SH-SY5Y (cell line): ENCODE results near the gene PTPRG.

Experiments used
- GATA2 ChIP-seq: IDR thresholded peaks from 2 replicates; pipeline ENCODE4 v1.6.1; 2011; ENCODE audit warnings: mild to moderate bottlenecking, low read depth, low read length
- GATA3 ChIP-seq: IDR thresholded peaks from 2 replicates; pipeline ENCODE4 v1.6.1; 2011; ENCODE audit warnings: low read depth, mild to moderate bottlenecking, low read length, moderate library complexity

The PTPRG gene

DNA sequence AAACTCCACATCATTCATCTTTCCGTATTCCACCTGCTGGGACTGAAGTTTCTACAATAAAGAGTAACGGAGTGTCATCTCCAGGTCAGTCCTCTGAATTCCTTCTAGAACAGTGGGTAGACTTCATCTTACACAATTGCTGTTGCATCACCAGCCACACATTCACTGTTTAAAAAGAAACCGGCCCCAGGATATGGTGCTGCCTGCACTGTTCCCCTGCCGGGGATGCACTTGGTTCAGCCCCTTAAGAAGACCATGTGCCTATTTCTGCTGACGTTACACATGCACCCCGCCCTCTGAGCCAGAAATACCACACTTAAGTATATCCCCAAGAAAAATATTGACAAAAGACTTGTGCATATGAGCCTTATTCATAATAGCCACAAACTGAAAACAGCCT is 578.6 kb downstream of the PTPRG start:
- TF ChIP-seq GATA3 (no peak), GATA2 (no peak)

DNA sequence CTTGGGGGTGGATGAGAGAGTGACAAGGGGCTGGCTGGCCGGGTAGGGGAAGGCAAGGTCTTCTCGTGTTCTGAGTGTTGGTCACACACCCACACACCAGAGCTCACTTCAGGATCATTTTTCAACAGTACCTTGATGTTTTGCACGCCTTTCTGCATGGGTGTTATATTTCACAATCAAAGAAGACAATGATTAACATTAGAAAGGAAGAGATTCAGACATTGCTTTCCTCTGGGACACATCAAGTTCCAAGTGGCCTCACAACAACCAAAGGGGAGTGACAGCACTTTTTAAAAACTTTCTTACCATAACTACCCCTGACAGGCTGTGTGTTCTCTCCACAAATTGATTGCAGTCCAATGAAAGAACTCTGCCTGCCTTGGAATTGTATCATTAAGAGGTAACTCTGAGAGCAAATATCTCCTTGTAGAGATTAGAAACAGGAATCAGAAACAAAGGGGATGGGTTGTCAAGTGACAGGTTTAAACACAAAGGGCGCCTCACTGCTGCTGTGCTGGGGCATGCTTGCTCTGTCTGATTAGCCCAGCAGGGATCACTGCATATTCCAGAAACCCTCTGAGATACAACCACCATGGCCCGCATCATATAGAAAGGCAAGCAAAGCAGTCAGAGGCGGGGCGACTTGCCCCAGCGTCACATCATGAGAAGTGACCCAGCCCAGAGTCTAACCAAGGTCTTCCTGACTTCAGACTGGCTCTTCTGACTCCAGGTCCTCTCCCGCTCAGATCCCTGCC is 581.1 kb downstream of the PTPRG start:
- TF ChIP-seq GATA3 (no peak), GATA2 (no peak)

DNA sequence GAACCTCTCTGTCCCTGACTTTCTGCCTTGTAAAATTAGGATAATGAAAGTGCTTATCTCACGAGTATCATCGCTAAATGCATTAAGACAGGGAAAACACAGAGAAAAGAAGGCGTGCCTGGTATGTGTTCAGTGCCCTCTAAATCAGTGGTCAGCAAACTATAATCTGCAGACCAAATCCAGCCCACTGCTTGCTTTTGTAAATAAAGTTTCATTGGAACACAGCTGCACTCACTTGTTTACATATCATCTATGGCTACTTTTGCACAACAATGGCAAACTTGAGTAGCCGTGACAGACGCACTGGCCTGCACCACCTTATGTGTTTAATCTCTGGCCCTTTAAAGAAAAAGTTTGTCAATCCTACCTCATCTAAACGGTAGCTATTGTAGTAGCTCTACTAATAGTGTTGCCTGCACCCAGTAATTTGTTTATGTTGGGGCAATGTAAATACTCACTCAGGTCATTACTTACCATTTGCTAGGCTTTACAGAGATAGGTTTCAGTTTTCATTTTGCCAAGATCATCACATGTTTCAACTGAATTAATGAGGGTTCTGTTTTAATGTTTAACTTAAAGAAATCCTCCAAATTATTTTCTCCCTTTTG is 582.6 kb downstream of the PTPRG start:
- no peak for TF ChIP-seq GATA3
- TF ChIP-seq GATA2, result no peak

DNA sequence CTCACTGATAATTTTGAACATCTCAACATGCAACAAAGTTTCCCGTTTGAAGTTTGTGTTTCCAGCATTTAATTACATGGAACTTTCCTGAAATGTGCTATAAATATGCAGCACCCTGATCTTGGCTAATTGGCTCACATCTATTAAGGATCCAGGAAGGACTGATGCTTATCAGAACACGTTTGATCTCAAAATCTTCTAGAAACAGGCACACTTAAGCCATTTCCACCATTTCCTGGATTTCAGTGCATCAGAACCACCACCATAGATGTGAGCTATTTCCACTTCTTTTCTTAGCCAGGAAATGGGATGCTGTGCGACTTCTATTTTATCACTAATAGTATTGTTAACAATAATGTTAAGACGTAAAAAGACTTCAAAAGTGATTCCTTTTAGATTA is 583.1 kb downstream of the PTPRG start:
- TF ChIP-seq GATA3, result no peak
- TF ChIP-seq GATA2, result no peak

DNA sequence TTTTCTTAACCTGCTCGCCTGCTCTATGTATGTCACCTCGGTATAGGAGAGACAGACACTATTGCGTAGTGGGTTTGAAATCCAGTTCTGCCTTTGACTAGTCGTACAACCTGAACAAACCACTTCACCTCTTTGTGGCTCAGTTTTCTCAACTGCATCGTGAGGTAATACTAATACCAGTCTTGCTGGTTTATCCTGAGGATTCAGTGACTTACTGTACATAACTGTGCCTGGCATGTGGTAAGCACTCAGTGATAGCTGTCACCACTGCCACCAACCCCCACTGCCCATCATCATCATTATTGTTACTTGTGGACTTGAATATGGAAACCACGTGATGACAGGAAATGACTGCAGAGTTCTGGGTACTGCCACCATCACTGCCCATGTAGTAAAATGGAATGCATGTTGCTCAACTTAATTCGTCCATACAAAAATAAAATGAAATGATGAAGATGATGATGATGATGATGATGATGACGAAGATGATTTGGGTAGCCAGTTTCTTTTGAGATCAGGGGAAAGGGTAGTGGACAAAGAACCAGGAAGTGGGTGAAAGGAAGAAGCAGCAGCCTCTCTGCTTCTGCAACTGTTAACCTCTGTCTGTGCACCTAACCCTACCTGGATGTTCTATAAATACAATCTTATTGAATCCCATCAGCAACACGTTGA is 583.9 kb downstream of the PTPRG start:
- TF ChIP-seq GATA3, result no peak
- TF ChIP-seq GATA2, result no peak

DNA sequence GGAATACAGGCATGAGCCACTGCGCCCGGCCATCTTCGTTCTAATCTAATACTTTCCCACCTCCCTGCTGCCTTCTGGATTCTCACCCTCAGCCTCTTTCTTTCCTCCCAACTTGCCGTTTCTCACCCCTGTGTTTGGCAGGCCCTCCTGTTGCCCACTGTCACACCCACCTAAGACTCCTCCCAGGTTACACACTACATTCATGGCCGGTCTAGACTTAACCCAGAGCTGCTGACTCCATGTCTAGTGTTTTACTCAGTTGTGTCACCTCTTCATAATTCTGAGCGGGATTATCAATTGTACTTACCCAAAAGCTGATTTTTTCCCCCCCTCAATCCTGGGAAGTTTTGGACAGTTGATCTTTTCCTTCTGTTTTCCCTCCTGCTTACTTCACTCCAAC is 588.2 kb downstream of the PTPRG start:
- TF ChIP-seq GATA3 (no peak), GATA2 (no peak)

DNA sequence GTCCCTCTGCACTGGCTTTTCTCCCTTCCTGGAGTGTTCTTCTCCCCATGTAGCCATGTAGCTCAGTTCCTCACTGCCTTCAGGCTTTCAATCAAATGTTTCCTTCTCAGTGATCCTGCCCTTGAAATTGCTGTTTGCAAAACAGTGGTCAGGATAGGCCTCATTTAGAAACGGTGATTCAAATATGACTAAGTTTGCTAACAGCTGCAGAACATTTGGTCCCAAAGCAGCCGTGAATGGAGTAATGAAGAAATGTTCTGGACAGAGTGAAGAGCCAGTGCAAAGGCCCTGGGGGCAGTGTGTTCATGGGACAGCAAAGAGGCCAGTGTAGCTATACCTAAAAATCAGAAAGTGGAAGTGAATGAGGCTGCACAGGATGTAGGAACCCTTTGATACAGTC is 588.6 kb downstream of the PTPRG start:
- TF ChIP-seq GATA3 (no peak), GATA2 (no peak)

DNA sequence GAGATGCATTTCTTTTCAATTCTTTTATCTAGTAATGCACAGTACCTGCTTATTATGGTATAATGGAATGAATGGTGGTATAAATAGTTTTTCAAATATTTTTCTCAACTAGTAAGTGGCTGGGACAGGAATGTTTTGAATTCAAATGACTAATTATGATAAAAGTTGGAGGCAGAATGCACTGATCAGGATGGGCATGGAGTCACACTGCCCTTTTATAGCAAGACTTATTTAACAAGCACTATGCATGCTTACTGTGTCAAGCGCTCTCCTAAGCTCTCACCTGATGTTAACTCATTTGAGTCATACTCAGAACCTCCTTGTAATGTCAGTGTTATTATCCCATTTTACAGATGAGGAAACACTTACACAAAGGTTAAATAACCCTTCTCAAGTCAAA is 590.2 kb downstream of the PTPRG start:
- TF ChIP-seq GATA2 (no peak), GATA3 (no peak)

DNA sequence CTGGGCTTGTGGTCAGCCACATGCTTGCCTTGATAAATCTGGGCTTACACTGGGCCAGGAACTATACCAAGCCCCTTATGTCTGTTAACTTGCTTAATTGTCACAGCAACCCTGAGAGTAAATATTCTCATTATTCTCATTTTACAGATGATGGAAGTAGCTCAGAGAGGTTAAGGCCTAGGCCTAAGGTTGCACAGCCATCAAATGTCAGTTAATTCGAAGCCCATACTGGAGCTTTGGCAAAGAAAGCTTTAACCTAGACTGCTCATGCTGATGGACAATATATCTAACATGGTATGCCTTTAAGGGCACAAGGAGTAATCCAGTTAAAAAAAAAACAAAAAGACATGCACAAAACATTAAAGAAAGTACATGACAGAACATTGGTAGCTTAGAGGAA is 591.9 kb downstream of the PTPRG start:
- no peak for TF ChIP-seq GATA2
- no peak for TF ChIP-seq GATA3

DNA sequence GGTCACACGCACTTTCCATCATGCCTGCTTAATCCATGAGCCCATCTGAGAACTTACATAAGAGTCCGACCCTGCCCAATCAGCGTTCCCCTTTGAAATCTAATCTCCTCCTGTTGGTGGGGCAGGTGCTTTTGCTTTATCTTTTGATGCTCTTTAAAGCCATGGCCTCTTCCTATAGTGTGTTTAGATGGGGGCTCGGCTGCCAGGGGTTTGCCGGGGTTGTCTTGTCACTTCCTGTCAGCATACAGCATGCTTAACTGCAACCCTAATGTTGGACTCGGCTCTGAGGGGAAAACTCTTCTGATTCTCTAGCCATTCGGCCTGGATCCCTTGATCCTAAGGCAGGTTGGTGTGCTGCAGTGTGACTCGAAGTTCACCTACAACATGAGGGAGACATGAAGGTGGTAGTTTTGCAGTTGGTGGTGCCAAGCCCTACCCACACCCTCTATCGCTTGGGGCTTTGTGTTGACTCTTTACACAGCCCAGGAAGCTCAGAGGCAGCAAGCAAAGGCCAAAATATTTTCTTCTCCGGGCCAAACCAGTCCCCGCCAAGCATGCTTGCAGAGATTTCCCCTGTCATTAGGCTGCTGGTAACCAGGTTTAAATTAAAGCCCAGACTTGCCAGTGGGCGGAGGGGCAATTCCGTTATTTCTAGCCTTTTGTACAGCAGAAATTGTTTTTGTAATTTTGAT is 593.2 kb downstream of the PTPRG start:
- TF ChIP-seq GATA3 (no peak), GATA2 (no peak)

DNA sequence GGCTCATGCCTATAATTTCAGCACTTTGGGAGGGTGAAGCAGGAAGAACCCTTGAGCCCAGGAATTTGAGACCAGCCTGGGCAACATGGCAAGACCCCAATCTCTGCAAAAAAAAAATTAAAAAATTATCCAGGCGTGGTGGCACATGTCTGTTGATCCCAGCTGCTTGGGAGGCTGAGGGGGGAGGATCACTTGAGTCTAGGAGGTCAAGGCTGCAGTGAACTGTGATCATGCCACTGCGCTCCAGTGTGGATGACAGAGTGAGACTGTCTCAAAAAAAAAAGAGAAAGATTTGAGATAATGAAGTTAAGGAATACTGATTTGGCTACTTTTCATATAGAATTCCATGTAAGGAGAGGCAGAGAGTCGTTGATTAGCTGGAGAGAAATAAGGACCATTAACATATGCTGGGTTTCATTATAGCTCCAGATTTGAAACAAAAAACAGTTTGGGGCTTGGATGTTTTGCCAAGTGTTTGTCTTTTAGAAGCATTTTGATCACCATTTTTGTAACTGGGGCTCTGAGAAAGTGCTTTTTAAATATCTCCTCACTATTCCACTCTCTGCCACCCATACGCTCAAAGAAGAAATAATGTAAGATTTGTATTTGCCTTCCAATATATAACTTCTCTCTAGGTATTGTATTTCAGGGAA is 597.8 kb downstream of the PTPRG start:
- TF ChIP-seq GATA3 (no peak), GATA2 (no peak)

DNA sequence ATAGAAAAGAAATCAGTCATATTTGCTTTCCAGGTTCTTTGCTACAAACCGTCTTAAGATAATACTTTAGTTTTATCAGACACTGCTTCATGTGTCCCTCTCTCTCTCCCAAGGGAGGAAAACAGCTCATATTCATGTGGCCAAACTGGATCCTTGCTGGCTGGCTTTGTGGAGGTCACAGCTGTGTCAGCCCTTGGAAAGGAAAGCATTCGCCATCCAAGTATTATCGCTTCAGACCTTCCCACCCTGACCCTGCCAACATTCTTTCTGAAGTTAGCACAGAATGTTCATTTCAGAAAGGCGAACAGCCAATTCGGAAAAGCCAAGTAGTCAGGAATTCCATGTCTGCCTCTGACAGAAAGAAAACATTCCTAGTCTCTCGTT is 598.3 kb downstream of the PTPRG start:
- no peak for TF ChIP-seq GATA3
- TF ChIP-seq GATA2, result no peak

DNA sequence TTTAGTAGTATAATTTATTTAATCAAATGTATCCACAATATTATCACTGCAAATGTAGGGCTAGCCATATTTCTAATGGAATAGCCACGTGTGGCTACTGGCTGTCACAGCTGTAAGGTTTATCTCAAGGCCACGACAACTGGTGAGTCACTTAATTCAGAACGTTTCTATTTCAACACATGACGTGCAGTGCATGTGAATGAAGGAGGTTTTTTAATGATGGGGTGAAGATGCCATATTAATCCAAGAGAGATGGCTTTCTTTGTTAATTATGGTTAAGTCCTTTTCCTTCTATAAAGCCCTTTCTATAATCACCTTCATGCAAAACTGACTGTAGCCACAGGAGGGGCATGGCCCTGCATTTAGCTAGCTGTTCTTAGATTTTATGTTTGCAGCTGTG is 600.0 kb downstream of the PTPRG start:
- TF ChIP-seq GATA3 (no peak), GATA2 (no peak)

DNA sequence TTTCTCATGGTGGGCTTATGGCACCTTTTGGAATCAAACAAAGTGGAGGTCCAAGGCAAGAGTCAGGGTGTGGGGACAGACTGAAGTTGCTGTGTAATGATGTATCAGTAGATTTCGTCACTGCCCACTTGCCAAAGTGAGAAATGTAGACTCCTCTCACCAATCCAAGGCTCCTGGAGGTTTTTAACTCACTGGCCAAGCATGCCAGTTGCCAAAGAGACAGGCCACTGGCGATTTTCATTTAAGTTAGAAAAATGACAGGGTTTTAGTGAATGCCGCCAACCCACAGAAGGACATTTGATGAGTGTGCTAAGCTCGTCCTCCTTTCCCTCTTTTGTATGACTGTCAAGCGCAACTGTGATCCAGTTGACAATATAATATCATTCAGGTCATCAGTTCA is 602.8 kb downstream of the PTPRG start:
- no peak for TF ChIP-seq GATA2
- no peak for TF ChIP-seq GATA3
